Astrocyte of the cerebellum (primary cell): Measurements from ENCODE around the gene CYB5R3.
"Not testable (repeated sequence)": the region's sequence is repeated elsewhere in the genome, so short reads cannot be mapped to it uniquely, and the experiment has no call there.

Source experiments
- DNase-seq: peaks from one replicate; pipeline ENCODE4 v3.0.0-alpha.2; 2011; ENCODE audit warnings: low read depth
- H3K4me3 ChIP-seq: 2 replicates; pipeline ENCODE4 v1.5.1; 2011; ENCODE audit warnings: mild to moderate bottlenecking, low read depth, low read length, moderate library complexity
- CTCF ChIP-seq: IDR thresholded peaks from 2 replicates; pipeline ENCODE4 v1.5.1; 2012; ENCODE audit warnings: low read length, low read depth, moderate library complexity, mild to moderate bottlenecking; ENCODE audit errors: missing control alignments
- in situ Hi-C: cut with HindIII; loops from 2 replicates; pipeline ENCODE4 v1.10.0; 2017; ENCODE audit warnings: low sequenced_read_pairs

The CYB5R3 gene

GRCh38 chr22:42611051-42611450 lies 38.1 kb downstream of the CYB5R3 start:
- no peak for DNase-seq
- no peak for TF ChIP-seq CTCF
- in situ Hi-C loops = no loop called here
- H3K4me3 ChIP-seq = no peak overlapping the region

- no peak overlapping the region for H3K4me3 ChIP-seq
- TF ChIP-seq CTCF = no peak
- in situ Hi-C loops = no loop called here
- no peak for DNase-seq
Measured at GRCh38 chr22:42610186-42610585, 39.0 kb downstream of the CYB5R3 start.

- peak overlapping the region; percentile 29 for H3K4me3 ChIP-seq
- no peak for TF ChIP-seq CTCF
- peak; percentile 74 for DNase-seq
- in situ Hi-C loops = no loop called here
Measured at GRCh38 chr22:42608823-42609361, 40.3 kb downstream of the CYB5R3 start.

- in situ Hi-C loops = no loop called here
Measured at GRCh38 chr22:42608136-42608822, 40.9 kb downstream of the CYB5R3 start.

GRCh38 chr22:42607641-42608040 lies 41.6 kb downstream of the CYB5R3 start:
- in situ Hi-C loops, DNase-seq, H3K4me3 ChIP-seq: not testable (repeated sequence)

More at GRCh38 chr22:42608136-42608822, 40.9 kb downstream of the CYB5R3 start:
- no peak for TF ChIP-seq CTCF
- H3K4me3 ChIP-seq = peak overlapping the region; percentile 29
- no peak for DNase-seq

- H3K4me3 ChIP-seq = no peak overlapping the region
- DNase-seq = no peak
- in situ Hi-C loops = no loop called here
- no peak for TF ChIP-seq CTCF
Measured at GRCh38 chr22:42604403-42604802, 44.8 kb downstream of the CYB5R3 start.

- no peak for DNase-seq
- in situ Hi-C loops = no loop called here
- TF ChIP-seq CTCF = no peak
- H3K4me3 ChIP-seq = no peak overlapping the region
Measured at GRCh38 chr22:42603427-42603826, 45.8 kb downstream of the CYB5R3 start.
